HEK293 (cell line): ENCODE measurements around the gene ERMAP.

Source experiments
- KLF16 ChIP-seq: fragments of 450-650 bp; formaldehyde crosslinking; IDR thresholded peaks from 2 replicates; pipeline ENCODE4 v1.5.1; 2017; ENCODE audit warnings: missing biosample characterization, missing genetic modification characterization
- KLF7 ChIP-seq: fragments of 450-650 bp; formaldehyde crosslinking; IDR thresholded peaks from 2 replicates; pipeline ENCODE4 v1.5.1; 2016; ENCODE audit warnings: missing biosample characterization, missing genetic modification characterization, borderline replicate concordance
- YY1 ChIP-seq: fragments of 450-650 bp; formaldehyde crosslinking; IDR thresholded peaks from 2 replicates; pipeline ENCODE4 v1.5.1; 2018; ENCODE audit warnings: missing biosample characterization, missing genetic modification characterization
- ZNF311 ChIP-seq: fragments of 450-650 bp; formaldehyde crosslinking; IDR thresholded peaks from 2 replicates; pipeline ENCODE4 v1.5.1; 2017; ENCODE audit warnings: missing biosample characterization, missing genetic modification characterization, borderline replicate concordance
- ZNF707 ChIP-seq: fragments of 450-650 bp; formaldehyde crosslinking; IDR thresholded peaks from 2 replicates; pipeline ENCODE4 v1.5.1; 2016; ENCODE audit warnings: missing biosample characterization, missing genetic modification characterization
- TF ChIP-seq, protein P1 (sequence below): fragments of 450-650 bp; formaldehyde crosslinking; IDR thresholded peaks from 2 replicates; pipeline ENCODE4 v1.5.1; 2016; ENCODE audit warnings: missing biosample characterization, missing genetic modification characterization
- TF ChIP-seq, protein P2 (sequence below): fragments of 450-650 bp; formaldehyde crosslinking; conservative IDR thresholded peaks from 2 replicates; pipeline ENCODE4 v1.5.1; 2016; ENCODE audit warnings: low read depth, missing biosample characterization, missing genetic modification characterization

DNA sequence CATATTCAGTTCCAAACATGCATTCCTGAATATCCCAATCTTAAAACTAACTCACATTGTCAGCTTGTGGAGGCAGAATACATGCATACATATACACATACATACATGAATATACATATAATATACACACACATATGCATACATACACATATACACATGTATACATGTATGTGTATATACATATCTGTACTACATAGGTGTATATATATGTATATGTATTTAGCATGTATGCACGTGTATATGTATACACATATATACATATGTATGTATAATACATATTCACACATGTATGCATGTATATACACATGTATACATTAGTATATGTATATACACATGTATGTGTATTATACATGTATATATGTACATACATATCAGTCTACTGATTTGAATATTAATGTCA lies 28.3 kb downstream of the ERMAP start:
- TF ChIP-seq ZNF707: no peak
- TF ChIP-seq, protein P1, sequence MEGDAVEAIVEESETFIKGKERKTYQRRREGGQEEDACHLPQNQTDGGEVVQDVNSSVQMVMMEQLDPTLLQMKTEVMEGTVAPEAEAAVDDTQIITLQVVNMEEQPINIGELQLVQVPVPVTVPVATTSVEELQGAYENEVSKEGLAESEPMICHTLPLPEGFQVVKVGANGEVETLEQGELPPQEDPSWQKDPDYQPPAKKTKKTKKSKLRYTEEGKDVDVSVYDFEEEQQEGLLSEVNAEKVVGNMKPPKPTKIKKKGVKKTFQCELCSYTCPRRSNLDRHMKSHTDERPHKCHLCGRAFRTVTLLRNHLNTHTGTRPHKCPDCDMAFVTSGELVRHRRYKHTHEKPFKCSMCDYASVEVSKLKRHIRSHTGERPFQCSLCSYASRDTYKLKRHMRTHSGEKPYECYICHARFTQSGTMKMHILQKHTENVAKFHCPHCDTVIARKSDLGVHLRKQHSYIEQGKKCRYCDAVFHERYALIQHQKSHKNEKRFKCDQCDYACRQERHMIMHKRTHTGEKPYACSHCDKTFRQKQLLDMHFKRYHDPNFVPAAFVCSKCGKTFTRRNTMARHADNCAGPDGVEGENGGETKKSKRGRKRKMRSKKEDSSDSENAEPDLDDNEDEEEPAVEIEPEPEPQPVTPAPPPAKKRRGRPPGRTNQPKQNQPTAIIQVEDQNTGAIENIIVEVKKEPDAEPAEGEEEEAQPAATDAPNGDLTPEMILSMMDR (tag by site-specific recombination): no peak
- TF ChIP-seq KLF16 (tag by site-specific recombination): no peak
- TF ChIP-seq ZNF311 (tag by site-specific recombination): no peak
- TF ChIP-seq KLF7: no peak
- TF ChIP-seq YY1 (tag by site-specific recombination): no peak
- TF ChIP-seq, protein P2, sequence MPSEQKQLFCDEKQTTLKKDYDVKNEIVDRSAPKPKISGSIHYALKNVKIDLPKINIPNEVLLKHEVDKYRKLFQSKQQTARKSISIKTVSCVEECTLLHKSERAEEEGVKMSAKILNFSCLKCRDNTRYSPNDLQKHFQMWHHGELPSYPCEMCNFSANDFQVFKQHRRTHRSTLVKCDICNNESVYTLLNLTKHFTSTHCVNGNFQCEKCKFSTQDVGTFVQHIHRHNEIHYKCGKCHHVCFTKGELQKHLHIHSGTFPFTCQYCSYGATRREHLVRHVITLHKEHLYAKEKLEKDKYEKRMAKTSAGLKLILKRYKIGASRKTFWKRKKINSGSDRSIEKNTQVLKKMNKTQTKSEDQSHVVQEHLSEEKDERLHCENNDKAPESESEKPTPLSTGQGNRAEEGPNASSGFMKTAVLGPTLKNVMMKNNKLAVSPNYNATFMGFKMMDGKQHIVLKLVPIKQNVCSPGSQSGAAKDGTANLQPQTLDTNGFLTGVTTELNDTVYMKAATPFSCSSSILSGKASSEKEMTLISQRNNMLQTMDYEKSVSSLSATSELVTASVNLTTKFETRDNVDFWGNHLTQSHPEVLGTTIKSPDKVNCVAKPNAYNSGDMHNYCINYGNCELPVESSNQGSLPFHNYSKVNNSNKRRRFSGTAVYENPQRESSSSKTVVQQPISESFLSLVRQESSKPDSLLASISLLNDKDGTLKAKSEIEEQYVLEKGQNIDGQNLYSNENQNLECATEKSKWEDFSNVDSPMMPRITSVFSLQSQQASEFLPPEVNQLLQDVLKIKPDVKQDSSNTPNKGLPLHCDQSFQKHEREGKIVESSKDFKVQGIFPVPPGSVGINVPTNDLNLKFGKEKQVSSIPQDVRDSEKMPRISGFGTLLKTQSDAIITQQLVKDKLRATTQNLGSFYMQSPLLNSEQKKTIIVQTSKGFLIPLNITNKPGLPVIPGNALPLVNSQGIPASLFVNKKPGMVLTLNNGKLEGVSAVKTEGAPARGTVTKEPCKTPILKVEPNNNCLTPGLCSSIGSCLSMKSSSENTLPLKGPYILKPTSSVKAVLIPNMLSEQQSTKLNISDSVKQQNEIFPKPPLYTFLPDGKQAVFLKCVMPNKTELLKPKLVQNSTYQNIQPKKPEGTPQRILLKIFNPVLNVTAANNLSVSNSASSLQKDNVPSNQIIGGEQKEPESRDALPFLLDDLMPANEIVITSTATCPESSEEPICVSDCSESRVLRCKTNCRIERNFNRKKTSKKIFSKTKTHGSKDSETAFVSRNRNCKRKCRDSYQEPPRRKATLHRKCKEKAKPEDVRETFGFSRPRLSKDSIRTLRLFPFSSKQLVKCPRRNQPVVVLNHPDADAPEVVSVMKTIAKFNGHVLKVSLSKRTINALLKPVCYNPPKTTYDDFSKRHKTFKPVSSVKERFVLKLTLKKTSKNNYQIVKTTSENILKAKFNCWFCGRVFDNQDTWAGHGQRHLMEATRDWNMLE (tag by site-specific recombination): no peak
